NCI-H1694 (cell line): ENCODE results near the gene FXYD7.
"Not testable (repeated sequence)": the region's sequence is repeated elsewhere in the genome, so short reads cannot be mapped to it uniquely, and the experiment has no call there.

ENCODE experiments used
- DNase-seq: peaks from one replicate; lab custom pipeline; 2025; lab: John Stamatoyannopoulos, UW

The FXYD7 gene

GRCh38 chr19:35127871-35128270 is 15.2 kb upstream of the FXYD7 start:
- no peak for DNase-seq

GRCh38 chr19:35128398-35129057 is 14.5 kb upstream of the FXYD7 start:
- DNase-seq, result no peak

GRCh38 chr19:35129724-35130274 is 13.3 kb upstream of the FXYD7 start:
- DNase-seq, result not testable (repeated sequence)

- no peak for DNase-seq
These were observed 12.0 kb upstream of the FXYD7 start for GRCh38 chr19:35130761-35131720.

- no peak for DNase-seq
These were observed 10.8 kb upstream of the FXYD7 start for GRCh38 chr19:35132254-35132653.

GRCh38 chr19:35133826-35134225 is 9.2 kb upstream of the FXYD7 start:
- DNase-seq, result no peak

GRCh38 chr19:35134601-35135242 is 8.3 kb upstream of the FXYD7 start, which contains the start of gene LGI4:
Gene LGI4 (minus strand): TSS chr19:35135059. CDS start chr19:35134680, 379 bp downstream.
- no peak for DNase-seq

GRCh38 chr19:35135389-35135909 is 7.6 kb upstream of the FXYD7 start:
- DNase-seq, result peak; percentile 87

GRCh38 chr19:35136231-35136630 is 6.8 kb upstream of the FXYD7 start:
- no peak for DNase-seq

GRCh38 chr19:35136977-35137702 is 5.9 kb upstream of the FXYD7 start:
- no peak for DNase-seq

- DNase-seq, result peak; percentile 20
These were observed 4.7 kb upstream of the FXYD7 start, which contains the start of gene FXYD1 for GRCh38 chr19:35138305-35138892. Gene FXYD1 (plus strand): TSS chr19:35138824. CDS start chr19:35140080, 1,256 bp downstream.

- DNase-seq, result no peak
These were observed 2.7 kb upstream of the FXYD7 start for GRCh38 chr19:35140207-35140961.

GRCh38 chr19:35140962-35141836 is 1.9 kb upstream of the FXYD7 start:
- peak; percentile 97 for DNase-seq

GRCh38 chr19:35141837-35142605 is 1.0 kb upstream of the FXYD7 start:
- peak; percentile 23 for DNase-seq

- DNase-seq, result peak; percentile 45
These were observed 337 bp upstream of the FXYD7 start for GRCh38 chr19:35142606-35143230.

GRCh38 chr19:35143818-35144217 is 763 bp downstream of the FXYD7 start:
- DNase-seq, result no peak

GRCh38 chr19:35144259-35144599 is 1.2 kb downstream of the FXYD7 start:
- no peak for DNase-seq
